BJ (cell line): ENCODE measurements around the gene SERPINB1. TPM values are rescaled to one million over a fixed set of nuclear protein-coding genes. Genes with fewer than 3 reads are reported as not detected.

ENCODE experiments used
- CTCF ChIA-PET: fragments of 350-600 bp; formaldehyde crosslinking; extraction: SDS; loops from one replicate; lab custom pipeline; 2021; ENCODE audit warnings: antibody characterized with exemption, inconsistent platforms; lab: Yijun Ruan, JAX
- POLR2A ChIA-PET: fragments of 300-600 bp; sonication (Branson Sonifier 250); formaldehyde crosslinking; extraction: SDS; loops from one replicate; lab custom pipeline; 2021; ENCODE audit warnings: antibody characterized with exemption; lab: Charles Lee
- DNase-seq: peaks from one replicate; pipeline ENCODE4 v3.0.0-alpha.2; 2011; ENCODE audit warnings: low read depth
- H3K27me3 ChIP-seq: 2 replicates; pipeline ENCODE4 v1.6.0; 2011; ENCODE audit warnings: low read length; ENCODE audit not compliant: control insufficient read depth, insufficient read depth
- H3K36me3 ChIP-seq: 2 replicates; pipeline ENCODE4 v1.5.1; 2011; ENCODE audit warnings: low read length; ENCODE audit not compliant: control insufficient read depth, insufficient read depth
- H3K4me3 ChIP-seq: 2 replicates; pipeline ENCODE4 v1.5.1; 2011; ENCODE audit warnings: low read depth, mild to moderate bottlenecking, control low read depth, low read length
- polyA plus RNA-seq: library from polyadenylated mRNA; depleted of rRNA; stranded (reverse); fragments of >200 nt; gene quantifications from 2 replicates; pipeline ENCODE4 v1.2.3, GENCODE V29; 2011
- TF ChIP-seq, protein P1 (sequence below): IDR thresholded peaks from 2 replicates; pipeline ENCODE4 v1.5.1; 2011; ENCODE audit warnings: low read depth, mild to moderate bottlenecking, control low read depth, inconsistent platforms, low read length, moderate library complexity; ENCODE audit not compliant: insufficient read depth

Gene SERPINB1
- polyA plus RNA-seq, 1 experiment = 17.9 TPM

- Histone ChIP-seq H3K4me3 (no peak overlapping the region), H3K27me3 (peaks cover 3% of the 10 kb centered on the region; the same call in 1 of the 2 replicates), H3K36me3 (no peaks in the 10 kb centered on the region)
- no peak for DNase-seq
- ChIA-PET CTCF (interaction anchor here (1.1 to 1.2 kb wide), 2 partner anchors 12 to 81 kb away, joined by 3 read pairs; no protein-coding TSS in a partner anchor), POLR2A (no interaction called here)
- TF ChIP-seq, protein P1, sequence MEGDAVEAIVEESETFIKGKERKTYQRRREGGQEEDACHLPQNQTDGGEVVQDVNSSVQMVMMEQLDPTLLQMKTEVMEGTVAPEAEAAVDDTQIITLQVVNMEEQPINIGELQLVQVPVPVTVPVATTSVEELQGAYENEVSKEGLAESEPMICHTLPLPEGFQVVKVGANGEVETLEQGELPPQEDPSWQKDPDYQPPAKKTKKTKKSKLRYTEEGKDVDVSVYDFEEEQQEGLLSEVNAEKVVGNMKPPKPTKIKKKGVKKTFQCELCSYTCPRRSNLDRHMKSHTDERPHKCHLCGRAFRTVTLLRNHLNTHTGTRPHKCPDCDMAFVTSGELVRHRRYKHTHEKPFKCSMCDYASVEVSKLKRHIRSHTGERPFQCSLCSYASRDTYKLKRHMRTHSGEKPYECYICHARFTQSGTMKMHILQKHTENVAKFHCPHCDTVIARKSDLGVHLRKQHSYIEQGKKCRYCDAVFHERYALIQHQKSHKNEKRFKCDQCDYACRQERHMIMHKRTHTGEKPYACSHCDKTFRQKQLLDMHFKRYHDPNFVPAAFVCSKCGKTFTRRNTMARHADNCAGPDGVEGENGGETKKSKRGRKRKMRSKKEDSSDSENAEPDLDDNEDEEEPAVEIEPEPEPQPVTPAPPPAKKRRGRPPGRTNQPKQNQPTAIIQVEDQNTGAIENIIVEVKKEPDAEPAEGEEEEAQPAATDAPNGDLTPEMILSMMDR = no peak
Observed at GRCh38 chr6:2871953-2872352, 30.3 kb upstream of the SERPINB1 start.

DNA sequence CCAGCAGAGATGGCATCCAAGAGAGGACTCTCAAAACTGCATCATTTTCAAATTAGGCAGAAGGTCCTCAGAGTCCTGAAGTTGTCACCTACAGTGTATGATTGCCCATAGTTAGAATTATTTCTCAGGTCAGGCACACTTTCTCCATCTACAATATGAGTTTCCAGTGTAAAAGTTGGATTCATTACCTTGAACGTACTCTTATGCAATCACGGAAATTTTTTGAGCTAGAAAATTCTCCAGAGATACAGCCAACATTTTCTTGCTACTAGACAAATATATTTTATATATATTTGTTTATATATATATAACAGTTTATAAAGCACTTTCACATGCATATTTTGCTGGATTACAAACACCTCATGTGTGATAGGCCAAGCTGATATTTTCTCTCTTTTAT lies 29.4 kb upstream of the SERPINB1 start:
- ChIA-PET CTCF (interaction anchor here (0.8 to 1.2 kb wide), 3 partner anchors 13 to 80 kb away, joined by 3 read pairs; no protein-coding TSS in a partner anchor), POLR2A (no interaction called here)
- no peak for DNase-seq
- no peaks in the 10 kb centered on the region for H3K36me3 ChIP-seq
- H3K27me3 ChIP-seq = peaks cover 3% of the 10 kb centered on the region; the same call in 1 of the 2 replicates
- H3K4me3 ChIP-seq = no peak overlapping the region
- TF ChIP-seq, protein P1 = no peak

DNA sequence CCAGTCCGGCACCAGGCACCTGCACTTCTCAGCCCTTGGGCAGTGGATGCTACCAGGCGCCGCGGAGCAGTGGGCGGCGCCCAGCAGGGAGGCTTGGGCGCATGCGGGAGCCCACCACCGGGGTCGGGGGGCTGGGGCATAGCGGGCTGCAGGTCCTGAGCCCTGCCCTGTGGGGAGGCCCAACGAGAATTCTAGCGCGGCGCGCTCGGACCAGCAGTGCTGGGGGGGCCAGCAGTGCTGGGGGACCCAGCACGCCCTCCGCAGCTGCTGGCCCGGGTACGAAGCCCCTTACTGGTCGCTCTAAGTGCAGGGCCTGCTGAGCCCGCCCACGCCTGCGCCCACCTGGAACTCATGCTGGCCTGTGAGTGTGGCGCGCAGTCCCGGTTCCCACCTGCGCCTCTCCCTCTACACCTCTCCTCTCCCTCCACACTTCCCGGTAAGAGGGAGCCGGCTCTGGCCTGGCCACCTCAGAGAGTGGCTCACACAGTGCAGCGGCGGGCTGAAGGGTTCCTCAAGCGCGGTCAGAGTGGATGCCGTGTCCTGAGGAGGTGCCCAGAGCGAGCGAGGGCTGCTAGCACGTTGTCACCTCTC lies 28.5 kb upstream of the SERPINB1 start:
- TF ChIP-seq, protein P1 = no peak
- H3K27me3 ChIP-seq = peaks cover 3% of the 10 kb centered on the region; the same call in 1 of the 2 replicates
- POLR2A ChIA-PET = no interaction called here
- no peaks in the 10 kb centered on the region for H3K36me3 ChIP-seq
- CTCF ChIA-PET = interaction anchor here (0.9 to 2.2 kb wide), 2 partner anchors 54 to 62 kb away, joined by 3 to 8 read pairs; no protein-coding TSS in a partner anchor
- H3K4me3 ChIP-seq = no peak overlapping the region
- no peak for DNase-seq

DNA sequence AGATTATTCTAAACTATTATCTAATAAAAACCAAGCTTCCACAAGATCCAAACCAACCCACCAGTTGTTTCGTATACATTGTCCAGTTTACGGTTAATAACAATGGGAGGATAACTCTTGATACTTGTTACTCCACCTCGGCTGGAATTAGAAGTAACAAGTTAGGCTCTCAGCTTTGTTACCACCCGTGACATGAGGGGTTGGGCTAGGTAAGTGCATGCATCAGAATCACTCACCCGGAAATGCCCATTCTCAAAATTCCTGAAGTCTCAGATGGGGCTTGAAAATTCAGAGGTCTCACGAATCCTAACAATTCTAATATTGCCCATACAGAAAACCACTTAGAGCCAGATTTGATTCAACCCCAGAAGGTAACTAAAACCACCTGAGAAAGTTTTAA lies 27.0 kb upstream of the SERPINB1 start:
- ChIA-PET CTCF (interaction anchor here (0.7 to 2.2 kb wide), 4 partner anchors 9 to 64 kb away, joined by 3 to 8 read pairs (median 3); no protein-coding TSS in a partner anchor), POLR2A (no interaction called here)
- Histone ChIP-seq H3K36me3 (no peaks in the 10 kb centered on the region), H3K4me3 (no peak overlapping the region), H3K27me3 (peaks cover 3% of the 10 kb centered on the region; the same call in 1 of the 2 replicates)
- TF ChIP-seq, protein P1 = no peak
- DNase-seq = no peak

DNA sequence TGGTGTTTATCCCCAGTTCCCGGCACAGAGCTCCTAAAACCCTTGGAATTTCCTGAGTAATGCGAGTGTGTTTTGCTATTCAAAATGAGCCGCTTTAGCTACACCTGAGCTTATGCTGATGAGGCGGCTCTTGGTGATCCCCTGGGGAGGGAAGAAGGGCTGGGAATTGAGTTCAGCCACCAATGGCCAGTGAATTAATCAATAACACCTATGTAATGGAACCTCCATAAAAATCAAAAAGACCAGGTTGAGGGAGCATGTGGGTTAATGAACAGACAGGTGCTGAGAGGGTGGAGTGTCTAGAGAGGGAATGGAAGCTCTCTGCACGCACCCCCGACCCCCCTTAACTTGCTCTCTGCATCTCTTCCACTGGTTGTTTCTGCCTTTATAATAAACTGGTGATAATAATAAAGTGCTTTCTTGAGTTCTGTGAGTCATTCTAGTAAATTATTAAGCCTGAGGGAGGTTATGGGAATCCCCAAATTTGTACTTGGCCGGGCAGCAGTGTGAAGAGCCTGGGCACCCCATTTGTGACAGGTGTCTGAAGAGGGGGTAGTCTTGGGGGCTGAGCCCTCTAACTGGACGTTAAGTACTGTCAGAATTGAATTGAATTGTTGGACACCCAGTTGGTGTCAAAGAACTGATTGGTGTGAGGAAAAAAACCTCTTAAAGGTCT lies 24.6 kb upstream of the SERPINB1 start:
- CTCF ChIA-PET = interaction anchor here (0.6 to 1.9 kb wide), 5 partner anchors 9 to 96 kb away, joined by 3 to 7 read pairs (median 5); no protein-coding TSS in a partner anchor
- POLR2A ChIA-PET = interaction anchor here (0.6 kb wide), 1 partner anchor 1474 kb away, joined by 5 read pairs; no protein-coding TSS in a partner anchor
- Histone ChIP-seq H3K36me3 (no peaks in the 10 kb centered on the region), H3K27me3 (no peaks in the 10 kb centered on the region), H3K4me3 (no peak overlapping the region)
- no peak for DNase-seq
- TF ChIP-seq, protein P1 = no peak
